GM18858 (cell line): ENCODE results near the gene CAMKK2.
"Not testable (repeated sequence)": the region's sequence is repeated elsewhere in the genome, so short reads cannot be mapped to it uniquely, and the experiment has no call there.

Experiments used
- ATAC-seq: cut with Tn5 transposase; IDR thresholded peaks from one replicate; pipeline ENCODE4 v1.9.1; 2021; ENCODE audit not compliant: unreplicated experiment

The CAMKK2 gene

GRCh38 chr12:121299662-121300061 lies 3.2 kb upstream of the CAMKK2 start:
- ATAC-seq, result no peak

- not testable (repeated sequence) for ATAC-seq
Measured at GRCh38 chr12:121298411-121298810, 1.9 kb upstream of the CAMKK2 start.

GRCh38 chr12:121297435-121297991 lies 1.0 kb upstream of the CAMKK2 start:
- ATAC-seq, result peak; percentile 1

- peak; percentile 6 for ATAC-seq
Measured at GRCh38 chr12:121295746-121296617, 527 bp downstream of the CAMKK2 start.

GRCh38 chr12:121295116-121295745 lies 1.3 kb downstream of the CAMKK2 start:
- ATAC-seq, result no peak

- no peak for ATAC-seq
Measured at GRCh38 chr12:121294151-121294889, 2.2 kb downstream of the CAMKK2 start.

GRCh38 chr12:121293603-121294002 lies 2.9 kb downstream of the CAMKK2 start:
- no peak for ATAC-seq

GRCh38 chr12:121290410-121290809 lies 6.1 kb downstream of the CAMKK2 start:
- no peak for ATAC-seq

GRCh38 chr12:121289962-121290361 lies 6.5 kb downstream of the CAMKK2 start:
- no peak for ATAC-seq

- ATAC-seq, result no peak
Measured at GRCh38 chr12:121288986-121289385, 7.5 kb downstream of the CAMKK2 start.

- ATAC-seq, result no peak
Measured at GRCh38 chr12:121288158-121288845, 8.2 kb downstream of the CAMKK2 start.

GRCh38 chr12:121287267-121287954 lies 9.1 kb downstream of the CAMKK2 start:
- no peak for ATAC-seq

GRCh38 chr12:121285856-121286255 lies 10.7 kb downstream of the CAMKK2 start:
- no peak for ATAC-seq

- no peak for ATAC-seq
Measured at GRCh38 chr12:121284551-121285390, 11.7 kb downstream of the CAMKK2 start.

GRCh38 chr12:121283841-121284240 lies 12.7 kb downstream of the CAMKK2 start:
- ATAC-seq, result no peak

- no peak for ATAC-seq
Measured at GRCh38 chr12:121283388-121283787, 13.1 kb downstream of the CAMKK2 start.

GRCh38 chr12:121282910-121283309 lies 13.6 kb downstream of the CAMKK2 start:
- not testable (repeated sequence) for ATAC-seq

- ATAC-seq, result no peak
Measured at GRCh38 chr12:121282072-121282742, 14.3 kb downstream of the CAMKK2 start.

GRCh38 chr12:121281116-121281515 lies 15.4 kb downstream of the CAMKK2 start:
- ATAC-seq, result not testable (repeated sequence)
